Spinal cord (tissue), 10 donors: ENCODE measurements around the gene C1QB. TPM values are rescaled to one million over a fixed set of nuclear protein-coding genes. Genes with fewer than 3 reads are reported as not detected.

Source experiments
- DNase-seq, 6 donors: peaks; one replicate each; pipeline versions ENCODE4 v3.0.0 to v3.0.0-alpha.2; 2013 to 2015; ENCODE audit warnings: low spot score in 6 of 6, low read depth in 4 of 6
- H3K27ac ChIP-seq: one replicate; pipeline ENCODE4 v1.5.1; 2013; ENCODE audit warnings: low read depth, low read length, control low read depth
- H3K27me3 ChIP-seq: one replicate; pipeline ENCODE4 v1.6.1; 2013; ENCODE audit warnings: low read length; ENCODE audit not compliant: control insufficient read depth, insufficient read depth
- H3K36me3 ChIP-seq: one replicate; pipeline ENCODE4 v1.6.1; 2013; ENCODE audit warnings: low read length; ENCODE audit not compliant: control insufficient read depth, insufficient read depth
- H3K4me1 ChIP-seq: one replicate; pipeline ENCODE4 v1.6.1; 2013; ENCODE audit warnings: low read length; ENCODE audit not compliant: control insufficient read depth, insufficient read depth
- H3K4me3 ChIP-seq: one replicate; pipeline ENCODE4 v1.5.1; 2013; ENCODE audit warnings: low read depth, low read length, control low read depth
- H3K9me3 ChIP-seq: one replicate; pipeline ENCODE4 v1.6.1; 2013; ENCODE audit warnings: low read length; ENCODE audit not compliant: control insufficient read depth, insufficient read depth
- WGBS: methylation state at CpG from one replicate; pipeline ENCODE4 v1.1.5; 2013; ENCODE audit warnings: missing lambda C conversion rate; ENCODE audit not compliant: insufficient coverage; 5-methylcytosine and 5-hydroxymethylcytosine counted together
- polyA plus RNA-seq, 2 donors: library from polyadenylated mRNA; unstranded; fragments of 120-200 nt; gene quantifications; one replicate each; pipeline ENCODE4 v1.2.1, GENCODE V29; 2013; ENCODE audit not compliant: insufficient read length in 2 of 2
- total RNA-seq, 2 donors: library from RNA; depleted of rRNA in 1 of 2; stranded (reverse); fragments of 120-200 nt in 1 of 2; fragments of >200 nt in 1 of 2; gene quantifications; one replicate each; pipeline versions ENCODE4 v1.2.3 to v1.2.4, GENCODE V29; 2013 to 2014
- donor health status: healthy.

Gene C1QB
- total and polyA plus RNA-seq, 4 donors, result 28.6 to 44.5 (median 40.9) TPM

DNA sequence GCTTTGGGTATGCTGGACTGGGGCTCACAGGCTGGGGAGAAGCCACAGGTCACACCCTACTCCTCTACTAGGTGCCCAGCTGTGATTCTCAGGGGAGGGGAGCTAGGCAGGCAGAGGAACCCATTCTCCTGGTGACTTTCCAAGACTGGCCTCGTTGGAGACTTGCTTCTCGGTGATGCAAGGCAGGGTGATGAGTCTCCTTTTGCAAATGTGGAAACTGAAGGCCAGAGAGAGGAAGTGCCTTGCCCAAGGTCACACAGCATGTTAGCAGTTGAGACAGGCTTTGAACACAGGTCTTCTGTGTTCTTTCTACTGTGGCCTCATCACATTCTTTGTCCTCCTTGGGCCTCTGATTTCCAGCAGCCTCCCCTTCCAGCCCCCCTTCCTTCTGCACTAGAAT lies 37.1 kb upstream of the C1QB start:
- Histone ChIP-seq H3K4me1 (peaks cover 12% of the 10 kb centered on the region), H3K27ac (no peak overlapping the region), H3K9me3 (no peaks in the 10 kb centered on the region), H3K27me3 (peaks cover 18% of the 10 kb centered on the region), H3K36me3 (no peaks in the 10 kb centered on the region), H3K4me3 (no peak overlapping the region)
- no peak for DNase-seq
- 100% methylated on average over 1 of the region's 2 CpGs for WGBS

DNA sequence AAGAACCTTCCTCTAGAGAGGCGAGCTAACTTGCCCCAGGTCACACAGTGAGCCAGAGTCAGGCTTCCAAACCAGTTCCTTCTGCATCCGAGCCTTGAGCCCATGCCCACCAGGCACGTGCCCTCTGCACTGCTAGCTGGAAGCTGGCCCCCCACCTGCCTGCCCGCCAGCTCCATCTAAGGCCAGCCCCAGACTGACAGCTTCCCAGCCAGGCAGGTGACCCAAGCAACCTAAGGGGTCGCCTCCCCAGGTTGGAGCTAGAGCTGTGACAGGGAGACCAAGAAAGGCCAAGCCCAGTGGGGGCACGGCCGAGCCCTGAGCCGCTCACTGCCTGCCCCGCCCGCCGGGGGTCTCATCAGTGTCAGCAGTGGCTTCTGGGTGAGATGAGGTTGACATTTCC lies 36.5 kb upstream of the C1QB start:
- no peaks in the 10 kb centered on the region for H3K36me3 ChIP-seq
- no peak overlapping the region for H3K4me3 ChIP-seq
- 66% methylated on average over 11 of the region's 11 CpGs for WGBS
- H3K27ac ChIP-seq, result no peak overlapping the region
- peaks cover 12% of the 10 kb centered on the region for H3K4me1 ChIP-seq
- H3K27me3 ChIP-seq, result peaks cover 18% of the 10 kb centered on the region
- DNase-seq, result no peak
- no peaks in the 10 kb centered on the region for H3K9me3 ChIP-seq

DNA sequence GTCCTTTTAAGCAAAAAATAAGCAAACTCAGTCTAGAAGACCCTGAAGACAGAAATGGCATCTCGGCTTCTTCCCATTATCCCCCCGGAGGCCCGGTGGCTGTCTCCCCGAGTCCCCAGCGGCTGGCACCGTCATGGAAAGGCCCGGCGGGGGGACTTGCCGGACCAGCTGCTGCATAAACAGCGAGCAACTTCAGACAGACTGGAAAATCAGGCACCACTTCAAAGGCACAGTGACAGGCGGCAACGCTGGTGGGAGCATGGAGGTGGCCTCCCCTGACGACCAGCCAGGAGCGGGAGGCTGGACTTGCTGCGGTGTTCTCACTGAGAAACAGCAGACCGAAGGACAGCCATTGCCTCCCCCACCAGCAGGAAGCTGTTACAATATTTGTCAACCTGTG lies 35.0 kb upstream of the C1QB start:
- Histone ChIP-seq H3K4me1 (peaks cover 12% of the 10 kb centered on the region), H3K4me3 (no peak overlapping the region), H3K36me3 (no peaks in the 10 kb centered on the region), H3K9me3 (no peaks in the 10 kb centered on the region), H3K27ac (no peak overlapping the region), H3K27me3 (peaks cover 22% of the 10 kb centered on the region)
- DNase-seq, result no peak
- WGBS, result 10% methylated on average over 16 of the region's 16 CpGs

DNA sequence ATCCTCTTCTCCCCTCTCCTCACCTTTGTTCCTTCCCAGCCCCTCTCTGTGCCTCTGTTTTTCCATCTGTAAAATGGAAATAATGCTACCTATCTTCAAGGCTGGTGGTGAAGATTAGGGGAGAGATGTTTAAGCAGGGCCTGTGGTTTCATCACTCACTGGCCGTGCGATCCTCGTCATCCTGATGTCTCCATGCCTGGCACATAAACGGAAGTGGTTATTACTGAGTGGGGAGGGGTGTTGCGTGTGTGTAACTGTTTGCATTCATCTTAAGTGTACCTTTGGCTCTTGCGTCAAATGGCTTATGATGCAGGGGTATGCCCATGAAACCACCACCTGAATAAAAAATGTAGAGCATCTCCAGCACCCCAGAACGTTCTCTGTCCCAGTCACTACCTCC lies 33.8 kb upstream of the C1QB start:
- Histone ChIP-seq H3K9me3 (no peaks in the 10 kb centered on the region), H3K4me3 (no peak overlapping the region), H3K36me3 (no peaks in the 10 kb centered on the region), H3K4me1 (peaks cover 6% of the 10 kb centered on the region), H3K27me3 (peaks cover 22% of the 10 kb centered on the region), H3K27ac (no peak overlapping the region)
- no peak for DNase-seq
- 91% methylated on average over 4 of the region's 7 CpGs for WGBS

DNA sequence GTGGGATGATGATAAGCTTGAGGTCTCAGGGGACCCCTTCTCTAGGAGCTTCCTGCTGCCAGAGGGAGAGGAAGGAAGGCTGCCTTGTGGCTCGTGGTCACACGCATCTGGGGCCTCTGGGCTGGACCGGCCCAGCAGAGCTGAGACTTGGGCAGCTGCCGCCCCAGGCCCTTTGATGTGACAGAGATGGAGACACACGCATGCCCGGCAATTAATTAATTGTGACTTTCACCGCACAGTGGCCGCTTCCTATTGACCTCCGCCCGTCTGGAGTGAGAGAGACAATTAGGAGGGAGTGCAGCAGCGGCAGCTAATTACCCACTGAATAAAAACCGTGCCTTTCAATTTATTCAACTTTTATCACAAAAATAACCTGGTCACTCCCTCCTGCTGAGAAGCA lies 33.2 kb upstream of the C1QB start:
- Histone ChIP-seq H3K36me3 (no peaks in the 10 kb centered on the region), H3K27ac (no peak overlapping the region), H3K9me3 (no peaks in the 10 kb centered on the region), H3K4me3 (no peak overlapping the region), H3K27me3 (peaks cover 23% of the 10 kb centered on the region), H3K4me1 (peaks cover 6% of the 10 kb centered on the region)
- WGBS, result 19% methylated on average over 6 of the region's 12 CpGs
- DNase-seq, result peak in 1 of 6 donors; percentile 39

DNA sequence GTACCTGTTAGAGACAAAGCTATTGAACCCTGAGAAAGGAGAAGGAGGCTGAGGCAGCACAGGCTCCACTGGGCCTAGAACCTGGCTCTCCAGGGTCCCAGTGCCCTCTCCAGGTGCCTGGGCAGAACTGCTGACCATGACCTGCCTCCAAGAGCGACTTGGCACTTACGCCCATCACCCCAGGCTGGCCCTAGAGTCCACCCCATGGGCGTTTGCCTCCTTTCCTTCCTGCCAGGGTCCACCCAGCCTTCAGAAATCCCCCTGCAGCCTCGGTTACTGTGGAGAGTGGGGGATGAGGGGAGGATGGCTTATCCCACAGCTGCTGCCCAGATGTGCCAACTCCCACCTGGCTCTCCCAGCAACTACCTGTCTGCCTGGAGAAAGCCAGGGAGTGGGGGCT lies 31.3 kb upstream of the C1QB start:
- H3K4me3 ChIP-seq, result no peak overlapping the region
- H3K9me3 ChIP-seq, result no peaks in the 10 kb centered on the region
- no peak overlapping the region for H3K27ac ChIP-seq
- no peak for DNase-seq
- no CpG with 5 or more reads among the region's 4 CpGs for WGBS
- no peaks in the 10 kb centered on the region for H3K36me3 ChIP-seq
- peaks cover 20% of the 10 kb centered on the region for H3K4me1 ChIP-seq
- peaks cover 28% of the 10 kb centered on the region for H3K27me3 ChIP-seq

DNA sequence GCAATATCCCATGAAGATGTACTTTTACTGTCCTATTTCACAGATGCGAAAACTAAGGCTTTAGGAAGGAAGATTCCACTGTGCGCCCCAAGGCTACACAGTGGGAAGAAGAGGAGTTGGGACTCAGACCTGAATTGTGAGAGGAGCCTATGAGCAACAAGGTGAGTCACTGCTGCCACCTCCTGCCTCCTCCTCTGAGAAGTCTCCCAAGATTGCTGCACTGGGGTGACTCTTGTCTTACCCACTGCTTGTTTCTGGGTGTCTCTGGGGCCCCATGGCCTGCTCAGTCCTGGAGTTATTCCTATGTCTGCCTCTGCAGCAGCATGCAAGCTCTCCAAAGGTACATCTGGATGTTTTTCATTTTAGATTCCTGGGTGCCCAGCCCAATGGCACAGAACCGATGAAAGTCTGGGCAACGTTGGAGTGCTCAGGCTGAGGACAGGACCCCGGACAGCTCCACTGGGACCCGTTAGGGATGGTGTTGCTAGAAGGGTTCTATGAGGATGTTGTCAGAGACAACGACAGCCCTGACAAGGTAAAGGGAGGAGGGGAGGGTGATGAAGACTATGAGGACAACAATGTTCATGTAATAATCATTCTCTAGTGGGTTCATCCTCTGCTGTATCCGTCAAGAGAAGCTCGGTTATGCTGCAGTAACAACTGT lies 27.6 kb upstream of the C1QB start:
- no peak for DNase-seq
- 52% methylated on average over 7 of the region's 9 CpGs for WGBS
- no peak overlapping the region for H3K27ac ChIP-seq
- H3K36me3 ChIP-seq, result no peaks in the 10 kb centered on the region
- no peaks in the 10 kb centered on the region for H3K9me3 ChIP-seq
- H3K27me3 ChIP-seq, result peaks cover 11% of the 10 kb centered on the region
- H3K4me3 ChIP-seq, result no peak overlapping the region
- H3K4me1 ChIP-seq, result peaks cover 16% of the 10 kb centered on the region

DNA sequence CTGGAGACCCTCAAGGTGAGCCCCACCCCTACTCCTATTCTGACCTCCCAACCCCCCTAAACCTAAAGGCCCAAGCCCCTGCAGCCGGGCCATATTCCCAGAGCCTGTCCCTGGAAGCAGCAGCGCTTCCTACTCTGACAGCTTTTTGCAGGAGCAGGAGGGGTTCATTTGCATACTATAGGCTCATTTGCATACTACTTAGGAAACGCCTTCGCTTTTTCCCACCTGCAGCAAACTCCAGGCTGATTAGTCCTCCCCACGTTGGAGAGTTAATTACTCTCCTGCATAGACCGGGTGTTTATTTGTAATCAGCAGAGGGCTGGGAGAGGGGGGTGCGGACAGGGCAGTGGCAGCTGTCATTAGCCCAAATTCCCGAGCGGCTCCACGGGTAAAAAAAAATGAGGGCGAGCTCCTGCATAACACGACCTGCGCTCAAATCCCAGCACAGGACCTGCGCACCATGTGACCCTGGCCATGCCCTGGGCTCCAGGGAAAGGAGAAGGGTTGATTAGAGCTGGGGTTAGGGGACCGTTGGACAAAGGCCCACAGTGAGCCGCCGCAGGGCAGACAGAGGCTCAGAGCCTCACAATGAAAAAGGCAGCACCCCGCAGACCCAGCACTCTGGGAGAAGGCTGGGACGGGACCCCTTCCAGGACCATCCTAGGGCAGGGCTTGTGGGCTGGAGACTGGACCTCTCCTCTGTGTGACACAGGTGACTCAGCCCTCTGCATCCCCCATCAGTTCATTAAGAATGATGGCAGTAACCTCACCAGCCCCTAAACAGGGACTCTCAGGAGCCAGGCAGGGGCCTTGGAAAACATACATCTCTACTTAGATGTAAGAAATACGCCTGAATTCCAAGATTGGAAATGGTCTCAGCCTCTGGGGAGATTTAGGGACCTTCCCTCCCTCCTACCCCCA lies 26.5 kb upstream of the C1QB start:
- Histone ChIP-seq H3K27me3 (peaks cover 11% of the 10 kb centered on the region), H3K27ac (no peak overlapping the region), H3K9me3 (no peaks in the 10 kb centered on the region), H3K36me3 (no peaks in the 10 kb centered on the region), H3K4me3 (no peak overlapping the region), H3K4me1 (peaks cover 16% of the 10 kb centered on the region)
- WGBS, result 20% methylated on average over 14 of the region's 20 CpGs
- DNase-seq, result peak in 1 of 6 donors; percentile 78

DNA sequence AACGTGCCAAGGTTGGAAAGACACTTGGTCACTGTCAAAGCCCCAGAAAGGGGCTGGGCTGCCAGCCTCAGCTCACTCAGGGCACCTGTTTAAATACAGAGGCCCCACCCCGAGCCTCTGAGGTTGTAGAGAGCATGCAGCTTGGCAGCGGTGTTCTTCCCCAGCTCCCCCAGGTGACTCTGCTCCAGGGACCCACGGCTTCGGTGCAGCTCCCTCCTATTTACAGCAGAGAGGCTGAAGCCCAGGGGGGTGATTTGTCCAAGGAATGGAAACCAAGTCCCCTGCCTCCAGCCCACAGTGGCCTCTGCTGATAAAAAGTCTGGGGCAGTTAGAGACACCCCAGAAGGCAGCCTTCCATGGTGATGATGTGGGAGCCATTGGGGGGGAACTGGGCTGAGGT lies 25.7 kb upstream of the C1QB start:
- Histone ChIP-seq H3K4me3 (no peak overlapping the region), H3K4me1 (peaks cover 16% of the 10 kb centered on the region), H3K36me3 (no peaks in the 10 kb centered on the region), H3K27ac (no peak overlapping the region), H3K9me3 (no peaks in the 10 kb centered on the region), H3K27me3 (peaks cover 6% of the 10 kb centered on the region)
- no peak for DNase-seq
- WGBS, result 56% methylated on average over 3 of the region's 5 CpGs
